ENCODE data around the gene DSCAM. TPM values are rescaled to one million over a fixed set of nuclear protein-coding genes. Genes with fewer than 3 reads are reported as not detected.

The DSCAM gene
- total and polyA plus RNA-seq, 2 donors (not counting 1 experiment from before 2014, with no cell fraction given), result not detected

DNA sequence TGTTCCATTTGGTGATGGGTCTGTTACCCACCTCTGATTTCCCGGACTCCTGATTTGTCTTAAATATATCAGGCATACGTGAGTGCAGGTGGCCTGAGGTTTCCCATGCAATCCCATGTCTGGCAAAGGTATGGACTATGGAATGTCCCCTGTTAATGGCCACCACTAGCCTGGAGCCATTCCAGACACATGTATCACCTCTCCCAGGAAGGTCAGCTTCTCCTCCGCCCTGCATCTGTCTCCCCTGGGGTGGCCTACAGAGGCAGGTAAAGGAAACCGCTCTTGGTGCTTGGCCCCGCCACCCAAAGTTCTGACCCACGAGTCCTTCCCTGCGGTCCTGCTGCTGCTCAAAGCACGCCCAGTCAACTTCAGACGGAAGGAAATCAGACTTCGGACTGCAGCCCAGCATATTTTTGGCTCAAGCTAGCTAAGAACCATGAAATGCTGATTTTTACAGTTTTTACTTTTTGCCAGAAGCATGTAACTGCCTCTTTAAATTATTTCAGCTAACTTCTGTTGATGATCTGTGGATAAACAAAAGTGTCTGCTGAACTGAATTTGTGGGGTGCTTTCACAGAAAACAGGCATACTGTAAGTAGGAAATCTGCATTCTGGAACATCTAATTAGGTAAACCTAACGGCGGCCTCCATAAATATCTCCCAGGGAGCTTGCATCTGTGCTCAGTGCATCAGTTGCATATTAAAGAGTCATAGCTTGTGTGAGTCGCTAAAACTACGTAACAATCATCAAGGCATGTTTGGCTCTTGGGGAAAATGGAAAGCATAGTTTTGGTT lies 873.8 kb downstream of the DSCAM start:
- H3K79me2 ChIP-seq (ENCODE audit: control insufficient read depth, insufficient read depth, low read length), result no peaks in the 10 kb centered on the region
- intact Hi-C loops (cut with micrococcal nuclease), result no loop called here
- ATAC-seq (ENCODE audit: low read depth) (no peak), DNase-seq (no peak)
- Mint-ChIP-seq H3K4me1 (no peaks in the 10 kb centered on the region), H3K9me3 (ENCODE audit: insufficient read depth) (peaks cover 4% of the 10 kb centered on the region), H3K27me3 (no peaks in the 10 kb centered on the region), H3K4me3 (no peak overlapping the region), H3K27ac (no peak overlapping the region)
- no peak overlapping the region for H2AFZ ChIP-seq (ENCODE audit: insufficient read depth, low read depth, low read length, poor library complexity, severe bottlenecking)
- CTCF ChIA-PET, result no interaction called here
- no peak overlapping the region for H3K9ac ChIP-seq (ENCODE audit: low read length)
- H3K4me1 ChIP-seq (ENCODE audit: control insufficient read depth in 2 of 2, insufficient read depth in 2 of 2, low read length in 2 of 2), result peaks cover 0 to 26% of the 10 kb centered on the region in 2 donors
- no peak overlapping the region for H3K4me2 ChIP-seq (replicated peaks; ENCODE audit: low read depth, low read length, poor library complexity, severe bottlenecking)
- no peak overlapping the region for H3K4me3 ChIP-seq (ENCODE audit: control extremely low read depth in 1 of 5, extremely low read depth in 1 of 5, insufficient read depth in 1 of 5, low read depth in 2 of 5, low read length in 4 of 5)
- no peaks in the 10 kb centered on the region for H4K20me1 ChIP-seq (ENCODE audit: control insufficient read depth, insufficient read depth, low read length, poor library complexity, severe bottlenecking)
- 93% methylated on average over 13 of the region's 14 CpGs for WGBS (ENCODE audit: insufficient coverage)
- H3K36me3 ChIP-seq (replicated peaks in 1 of 2; ENCODE audit: control extremely low read depth in 1 of 2, control insufficient read depth in 1 of 2, extremely low read depth in 1 of 2, insufficient read depth in 2 of 2, low read length in 1 of 2), result no peaks in the 10 kb centered on the region
- POLR2A ChIA-PET, result no interaction called here
- TF ChIP-seq EZH2 (IDR thresholded peaks at IDR 0.05; ENCODE audit: borderline replicate concordance, insufficient read depth, low read depth, low read length, poor library complexity, severe bottlenecking), result no peak
- TF ChIP-seq, protein P1, sequence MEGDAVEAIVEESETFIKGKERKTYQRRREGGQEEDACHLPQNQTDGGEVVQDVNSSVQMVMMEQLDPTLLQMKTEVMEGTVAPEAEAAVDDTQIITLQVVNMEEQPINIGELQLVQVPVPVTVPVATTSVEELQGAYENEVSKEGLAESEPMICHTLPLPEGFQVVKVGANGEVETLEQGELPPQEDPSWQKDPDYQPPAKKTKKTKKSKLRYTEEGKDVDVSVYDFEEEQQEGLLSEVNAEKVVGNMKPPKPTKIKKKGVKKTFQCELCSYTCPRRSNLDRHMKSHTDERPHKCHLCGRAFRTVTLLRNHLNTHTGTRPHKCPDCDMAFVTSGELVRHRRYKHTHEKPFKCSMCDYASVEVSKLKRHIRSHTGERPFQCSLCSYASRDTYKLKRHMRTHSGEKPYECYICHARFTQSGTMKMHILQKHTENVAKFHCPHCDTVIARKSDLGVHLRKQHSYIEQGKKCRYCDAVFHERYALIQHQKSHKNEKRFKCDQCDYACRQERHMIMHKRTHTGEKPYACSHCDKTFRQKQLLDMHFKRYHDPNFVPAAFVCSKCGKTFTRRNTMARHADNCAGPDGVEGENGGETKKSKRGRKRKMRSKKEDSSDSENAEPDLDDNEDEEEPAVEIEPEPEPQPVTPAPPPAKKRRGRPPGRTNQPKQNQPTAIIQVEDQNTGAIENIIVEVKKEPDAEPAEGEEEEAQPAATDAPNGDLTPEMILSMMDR (IDR thresholded peaks at IDR 0.05), result no peak
- H3K27ac ChIP-seq (ENCODE audit: low read length in 2 of 2), result no peak overlapping the region
- peaks cover 1 to 13% (median 4%) of the 10 kb centered on the region in 3 donors for H3K9me3 ChIP-seq (ENCODE audit: control extremely low read depth in 1 of 3, control insufficient read depth in 2 of 3, insufficient read depth in 1 of 3, low read length in 2 of 3)
- H3K27me3 ChIP-seq (replicated peaks in 1 of 4; ENCODE audit: control extremely low read depth in 1 of 4, control insufficient read depth in 3 of 4, insufficient read depth in 4 of 4, low read length in 3 of 4), result no peaks in the 10 kb centered on the region

DNA sequence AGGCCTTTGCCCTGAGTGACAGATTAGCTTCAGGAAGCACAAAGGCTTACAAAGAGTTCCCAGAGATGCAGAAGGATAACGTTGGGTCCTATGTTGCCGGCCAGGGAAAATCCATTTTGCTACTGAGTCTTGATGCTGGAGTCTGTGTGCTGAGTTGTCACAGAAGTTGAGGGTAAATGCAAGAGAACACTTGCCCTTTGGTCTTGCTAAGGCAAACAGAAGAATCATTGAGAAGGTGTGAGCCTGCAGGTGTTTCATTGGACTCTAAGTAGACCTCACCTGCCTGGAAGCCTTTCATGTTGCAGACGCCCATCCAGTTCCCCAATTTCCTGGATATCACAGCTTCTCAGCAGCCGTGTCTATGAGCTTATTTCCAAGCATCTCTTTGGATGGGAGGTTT lies 874.5 kb downstream of the DSCAM start:
- peaks cover 0 to 28% of the 10 kb centered on the region in 2 donors for H3K4me1 ChIP-seq (ENCODE audit: control insufficient read depth in 2 of 2, insufficient read depth in 2 of 2, low read length in 2 of 2)
- ChIA-PET POLR2A (no interaction called here), CTCF (no interaction called here)
- H3K4me2 ChIP-seq (replicated peaks; ENCODE audit: low read depth, low read length, poor library complexity, severe bottlenecking), result no peak overlapping the region
- Mint-ChIP-seq H3K4me1 (no peaks in the 10 kb centered on the region), H3K9me3 (ENCODE audit: insufficient read depth) (peaks cover 5% of the 10 kb centered on the region), H3K27me3 (no peaks in the 10 kb centered on the region), H3K27ac (no peak overlapping the region), H3K4me3 (no peak overlapping the region)
- no peak for ATAC-seq (ENCODE audit: low read depth)
- no peaks in the 10 kb centered on the region for H3K27me3 ChIP-seq (replicated peaks in 1 of 4; ENCODE audit: control extremely low read depth in 1 of 4, control insufficient read depth in 3 of 4, insufficient read depth in 4 of 4, low read length in 3 of 4)
- H3K9me3 ChIP-seq (ENCODE audit: control extremely low read depth in 1 of 3, control insufficient read depth in 2 of 3, insufficient read depth in 1 of 3, low read length in 2 of 3), result peaks cover 1 to 11% (median 4%) of the 10 kb centered on the region in 3 donors
- H3K79me2 ChIP-seq (ENCODE audit: control insufficient read depth, insufficient read depth, low read length), result no peaks in the 10 kb centered on the region
- intact Hi-C loops (cut with micrococcal nuclease), result no loop called here
- no peak overlapping the region for H3K27ac ChIP-seq (ENCODE audit: low read length in 2 of 2)
- no peaks in the 10 kb centered on the region for H4K20me1 ChIP-seq (ENCODE audit: control insufficient read depth, insufficient read depth, low read length, poor library complexity, severe bottlenecking)
- H3K9ac ChIP-seq (ENCODE audit: low read length), result no peak overlapping the region
- TF ChIP-seq EZH2 (IDR thresholded peaks at IDR 0.05; ENCODE audit: borderline replicate concordance, insufficient read depth, low read depth, low read length, poor library complexity, severe bottlenecking), result no peak
- no peaks in the 10 kb centered on the region for H3K36me3 ChIP-seq (replicated peaks in 1 of 2; ENCODE audit: control extremely low read depth in 1 of 2, control insufficient read depth in 1 of 2, extremely low read depth in 1 of 2, insufficient read depth in 2 of 2, low read length in 1 of 2)
- WGBS (ENCODE audit: insufficient coverage), result 74% methylated on average over 2 of the region's 4 CpGs
- no peak for DNase-seq
- H3K4me3 ChIP-seq (ENCODE audit: control extremely low read depth in 1 of 5, extremely low read depth in 1 of 5, insufficient read depth in 1 of 5, low read depth in 2 of 5, low read length in 4 of 5), result no peak overlapping the region
- no peak overlapping the region for H2AFZ ChIP-seq (ENCODE audit: insufficient read depth, low read depth, low read length, poor library complexity, severe bottlenecking)
